ENCODE results near the gene TADA2B.
"Not testable (repeated sequence)": the region's sequence is repeated elsewhere in the genome, so short reads cannot be mapped to it uniquely, and the experiment has no call there.

Gene TADA2B

GRCh38 chr4:7076696-7077082 lies 33.5 kb downstream of the TADA2B start:
- no peak overlapping the region for H2BK120ac ChIP-seq (ENCODE audit: low read depth, low read length)
- H3K4me3 ChIP-seq (ENCODE audit: low read length), result no peak overlapping the region
- no peaks in the 10 kb centered on the region for H3K27me3 ChIP-seq (ENCODE audit: insufficient read depth, low read length, poor library complexity)
- no peak overlapping the region for H3K27ac ChIP-seq (ENCODE audit: low read depth, low read length)
- no peak overlapping the region for H3K4ac ChIP-seq (ENCODE audit: low read depth, low read length)
- H2BK5ac ChIP-seq (ENCODE audit: low read length), result no peak overlapping the region
- H3K9ac ChIP-seq (ENCODE audit: low read length), result no peak overlapping the region
- no peaks in the 10 kb centered on the region for H3K36me3 ChIP-seq (ENCODE audit: control insufficient read depth, insufficient read depth, low read length)
- H4K8ac ChIP-seq (ENCODE audit: low read depth, low read length), result no peak overlapping the region
- no peak overlapping the region for H2AK5ac ChIP-seq (ENCODE audit: low read length)
- H3K79me2 ChIP-seq (ENCODE audit: control insufficient read depth, insufficient read depth, low read length), result no peaks in the 10 kb centered on the region
- H3K79me1 ChIP-seq (ENCODE audit: low read length), result no peaks in the 10 kb centered on the region
- no peak overlapping the region for H4K5ac ChIP-seq (ENCODE audit: low read length)
- H3K23ac ChIP-seq (ENCODE audit: low read length), result no peak overlapping the region
- no peak overlapping the region for H3K4me2 ChIP-seq (ENCODE audit: low read length)
- no peak overlapping the region for H3K56ac ChIP-seq (ENCODE audit: low read length)
- DNase-seq, result no peak
- H3K18ac ChIP-seq (ENCODE audit: low read length), result no peak overlapping the region
- no CpG with 5 or more reads among the region's 6 CpGs for WGBS (ENCODE audit: extremely low coverage, insufficient coverage, low lambda C conversion rate)
- no peak overlapping the region for H2BK15ac ChIP-seq (replicated peaks; ENCODE audit: low read depth)
- H3K4me1 ChIP-seq (ENCODE audit: control insufficient read depth, low read depth, low read length), result no peaks in the 10 kb centered on the region

- no peak overlapping the region for H3K18ac ChIP-seq (ENCODE audit: low read length)
- H3K27me3 ChIP-seq (ENCODE audit: insufficient read depth, low read length, poor library complexity), result no peaks in the 10 kb centered on the region
- no peaks in the 10 kb centered on the region for H3K79me2 ChIP-seq (ENCODE audit: control insufficient read depth, insufficient read depth, low read length)
- no peak overlapping the region for H2BK15ac ChIP-seq (replicated peaks; ENCODE audit: low read depth)
- no peak overlapping the region for H4K5ac ChIP-seq (ENCODE audit: low read length)
- H3K4ac ChIP-seq (ENCODE audit: low read depth, low read length), result no peak overlapping the region
- H2BK120ac ChIP-seq (ENCODE audit: low read depth, low read length), result no peak overlapping the region
- no peak overlapping the region for H3K23ac ChIP-seq (ENCODE audit: low read length)
- H3K4me1 ChIP-seq (ENCODE audit: control insufficient read depth, low read depth, low read length), result no peaks in the 10 kb centered on the region
- no peak for DNase-seq
- WGBS (ENCODE audit: extremely low coverage, insufficient coverage, low lambda C conversion rate), result no CpG with 5 or more reads among the region's 12 CpGs
- no peak overlapping the region for H3K9ac ChIP-seq (ENCODE audit: low read length)
- H2BK5ac ChIP-seq (ENCODE audit: low read length), result no peak overlapping the region
- no peaks in the 10 kb centered on the region for H3K79me1 ChIP-seq (ENCODE audit: low read length)
- H2AK5ac ChIP-seq (ENCODE audit: low read length), result no peak overlapping the region
- H3K4me2 ChIP-seq (ENCODE audit: low read length), result no peak overlapping the region
- no peaks in the 10 kb centered on the region for H3K36me3 ChIP-seq (ENCODE audit: control insufficient read depth, insufficient read depth, low read length)
- no peak overlapping the region for H4K8ac ChIP-seq (ENCODE audit: low read depth, low read length)
- no peak overlapping the region for H3K56ac ChIP-seq (ENCODE audit: low read length)
- no peak overlapping the region for H3K4me3 ChIP-seq (ENCODE audit: low read length)
- no peak overlapping the region for H3K27ac ChIP-seq (ENCODE audit: low read depth, low read length)
Observed at GRCh38 chr4:7077371-7077770, 34.2 kb downstream of the TADA2B start.

DNA sequence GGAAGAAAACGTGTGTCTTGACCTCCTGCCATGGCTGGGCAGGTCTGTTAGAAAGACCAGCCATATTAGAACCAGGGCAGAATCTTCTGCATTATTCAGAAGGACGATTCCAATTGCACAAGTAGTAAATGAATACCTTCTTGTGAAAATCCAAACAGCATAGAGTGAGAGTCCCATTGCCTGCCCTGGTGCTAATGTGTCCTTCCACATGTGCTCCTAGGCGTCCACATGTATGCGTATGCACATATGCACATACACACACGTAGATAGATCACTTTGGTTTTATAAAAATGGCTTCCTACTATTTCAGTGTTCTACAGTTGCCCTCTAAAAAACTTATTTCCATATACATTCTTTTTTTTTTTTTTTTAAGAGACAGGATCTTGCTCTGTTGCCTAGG lies 34.9 kb downstream of the TADA2B start:
- no peak overlapping the region for H2BK15ac ChIP-seq (replicated peaks; ENCODE audit: low read depth)
- H3K4me2 ChIP-seq (ENCODE audit: low read length), result no peak overlapping the region
- no peak overlapping the region for H4K5ac ChIP-seq (ENCODE audit: low read length)
- no peaks in the 10 kb centered on the region for H3K79me2 ChIP-seq (ENCODE audit: control insufficient read depth, insufficient read depth, low read length)
- no peak overlapping the region for H2BK120ac ChIP-seq (ENCODE audit: low read depth, low read length)
- H3K56ac ChIP-seq (ENCODE audit: low read length), result no peak overlapping the region
- H4K8ac ChIP-seq (ENCODE audit: low read depth, low read length), result no peak overlapping the region
- H2AK5ac ChIP-seq (ENCODE audit: low read length), result no peak overlapping the region
- no peak overlapping the region for H3K4ac ChIP-seq (ENCODE audit: low read depth, low read length)
- H3K4me1 ChIP-seq (ENCODE audit: control insufficient read depth, low read depth, low read length), result no peaks in the 10 kb centered on the region
- DNase-seq, result no peak
- H3K18ac ChIP-seq (ENCODE audit: low read length), result no peak overlapping the region
- H3K4me3 ChIP-seq (ENCODE audit: low read length), result no peak overlapping the region
- whole genome bisulfite sequencing (ENCODE audit: extremely low coverage, insufficient coverage, low lambda C conversion rate), result no CpG with 5 or more reads among the region's 5 CpGs
- H3K9ac ChIP-seq (ENCODE audit: low read length), result no peak overlapping the region
- no peaks in the 10 kb centered on the region for H3K36me3 ChIP-seq (ENCODE audit: control insufficient read depth, insufficient read depth, low read length)
- no peak overlapping the region for H3K27ac ChIP-seq (ENCODE audit: low read depth, low read length)
- no peaks in the 10 kb centered on the region for H3K27me3 ChIP-seq (ENCODE audit: insufficient read depth, low read length, poor library complexity)
- H3K79me1 ChIP-seq (ENCODE audit: low read length), result no peaks in the 10 kb centered on the region
- no peak overlapping the region for H3K23ac ChIP-seq (ENCODE audit: low read length)
- H2BK5ac ChIP-seq (ENCODE audit: low read length), result no peak overlapping the region

GRCh38 chr4:7079483-7079882 lies 36.3 kb downstream of the TADA2B start:
- H3K4me1 ChIP-seq (ENCODE audit: control insufficient read depth, low read depth, low read length); H3K27me3 ChIP-seq (ENCODE audit: insufficient read depth, low read length, poor library complexity); DNase-seq; H3K79me1 ChIP-seq (ENCODE audit: low read length); H3K4ac ChIP-seq (ENCODE audit: low read depth, low read length); H3K23ac ChIP-seq (ENCODE audit: low read length); H3K18ac ChIP-seq (ENCODE audit: low read length); H3K9ac ChIP-seq (ENCODE audit: low read length); H4K5ac ChIP-seq (ENCODE audit: low read length); H2BK15ac ChIP-seq (replicated peaks; ENCODE audit: low read depth); H3K36me3 ChIP-seq (ENCODE audit: control insufficient read depth, insufficient read depth, low read length); H3K4me3 ChIP-seq (ENCODE audit: low read length); H2BK120ac ChIP-seq (ENCODE audit: low read depth, low read length); H3K56ac ChIP-seq (ENCODE audit: low read length); H3K27ac ChIP-seq (ENCODE audit: low read depth, low read length); H3K79me2 ChIP-seq (ENCODE audit: control insufficient read depth, insufficient read depth, low read length); H2AK5ac ChIP-seq (ENCODE audit: low read length); H2BK5ac ChIP-seq (ENCODE audit: low read length); H4K8ac ChIP-seq (ENCODE audit: low read depth, low read length); H3K4me2 ChIP-seq (ENCODE audit: low read length): not testable (repeated sequence)

DNA sequence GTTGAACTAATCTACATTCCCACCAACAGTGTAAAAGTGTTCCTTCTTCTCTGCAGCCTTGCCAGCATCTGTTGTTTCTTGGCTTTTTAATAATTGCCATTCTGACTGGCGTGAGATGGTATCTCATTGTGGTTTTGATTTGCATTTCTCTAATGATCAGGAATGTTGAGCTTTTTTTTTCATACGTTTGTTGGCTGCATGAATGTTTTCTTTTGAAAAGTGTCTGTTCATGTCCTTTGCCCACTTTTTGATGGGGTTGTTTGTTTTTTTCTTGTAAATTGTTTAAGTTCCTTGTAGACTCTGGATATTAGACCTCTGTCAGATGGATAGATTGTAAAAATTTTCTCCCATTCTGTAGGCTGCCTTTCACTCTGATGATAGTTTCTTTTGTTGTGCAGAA lies 36.7 kb downstream of the TADA2B start:
- not testable (repeated sequence) for H3K27me3 ChIP-seq (ENCODE audit: insufficient read depth, low read length, poor library complexity); H3K9ac ChIP-seq (ENCODE audit: low read length); H3K4me3 ChIP-seq (ENCODE audit: low read length); H3K36me3 ChIP-seq (ENCODE audit: control insufficient read depth, insufficient read depth, low read length); H2AK5ac ChIP-seq (ENCODE audit: low read length); H2BK120ac ChIP-seq (ENCODE audit: low read depth, low read length); H3K4me1 ChIP-seq (ENCODE audit: control insufficient read depth, low read depth, low read length); H4K5ac ChIP-seq (ENCODE audit: low read length); H2BK5ac ChIP-seq (ENCODE audit: low read length); H3K23ac ChIP-seq (ENCODE audit: low read length); H3K18ac ChIP-seq (ENCODE audit: low read length); H3K4me2 ChIP-seq (ENCODE audit: low read length); H3K79me2 ChIP-seq (ENCODE audit: control insufficient read depth, insufficient read depth, low read length); DNase-seq; H4K8ac ChIP-seq (ENCODE audit: low read depth, low read length); H3K79me1 ChIP-seq (ENCODE audit: low read length); H2BK15ac ChIP-seq (replicated peaks; ENCODE audit: low read depth); H3K56ac ChIP-seq (ENCODE audit: low read length); H3K4ac ChIP-seq (ENCODE audit: low read depth, low read length); H3K27ac ChIP-seq (ENCODE audit: low read depth, low read length)
- WGBS (ENCODE audit: extremely low coverage, insufficient coverage, low lambda C conversion rate), result no CpG with 5 or more reads among the region's 2 CpGs

DNA sequence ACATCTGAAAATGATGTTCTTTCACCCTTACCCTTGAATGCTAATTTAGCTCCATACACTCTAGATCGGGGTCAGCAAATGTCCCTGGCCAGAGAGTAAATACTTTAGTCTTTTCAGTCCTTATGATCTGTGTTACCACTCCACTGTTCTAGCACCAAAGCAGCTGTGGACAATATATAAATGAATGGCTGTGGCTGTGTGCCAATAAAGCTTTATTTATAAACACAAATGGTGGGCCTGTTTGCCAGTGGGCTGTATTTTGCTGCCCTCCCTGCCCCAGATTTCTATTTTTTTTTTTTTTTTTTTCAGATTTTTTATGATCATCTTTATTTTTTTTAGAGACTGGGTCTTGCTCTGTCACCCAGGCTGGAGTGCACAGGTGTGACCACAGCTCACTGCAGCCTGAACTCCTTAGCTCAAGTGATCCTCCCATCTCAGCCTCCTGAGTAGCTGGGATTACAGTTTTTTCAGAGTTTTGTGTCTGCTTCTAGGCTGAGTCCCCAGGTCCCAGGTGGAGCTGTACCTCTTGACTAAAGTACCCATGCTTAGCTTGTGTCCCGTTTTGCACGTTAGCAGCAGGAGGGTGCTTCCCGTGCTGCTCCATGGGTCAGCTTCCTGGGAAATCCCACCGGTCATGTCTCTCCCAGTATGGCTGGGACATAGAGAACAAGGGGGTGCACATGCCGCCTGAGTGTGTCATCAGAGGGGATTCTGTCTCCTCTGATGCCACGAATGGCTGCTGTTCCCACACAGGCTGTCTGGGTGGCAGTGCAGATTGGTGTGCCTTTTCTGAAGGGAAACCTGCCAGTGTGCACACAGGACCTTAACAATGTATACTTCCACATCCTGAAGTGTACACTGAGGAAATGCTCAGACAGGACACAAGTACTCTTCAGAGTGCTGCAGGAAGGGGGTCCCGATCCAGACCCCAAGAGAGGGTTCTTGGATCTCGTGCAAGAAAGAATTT lies 40.7 kb downstream of the TADA2B start:
- no peak overlapping the region for H3K27ac ChIP-seq (ENCODE audit: low read depth, low read length)
- no peak overlapping the region for H3K4me3 ChIP-seq (ENCODE audit: low read length)
- no peak overlapping the region for H3K56ac ChIP-seq (ENCODE audit: low read length)
- H3K4ac ChIP-seq (ENCODE audit: low read depth, low read length), result no peak overlapping the region
- H2BK5ac ChIP-seq (ENCODE audit: low read length), result no peak overlapping the region
- H4K8ac ChIP-seq (ENCODE audit: low read depth, low read length), result no peak overlapping the region
- no peak overlapping the region for H3K18ac ChIP-seq (ENCODE audit: low read length)
- no peak overlapping the region for H3K4me2 ChIP-seq (ENCODE audit: low read length)
- no peak overlapping the region for H2BK120ac ChIP-seq (ENCODE audit: low read depth, low read length)
- no peaks in the 10 kb centered on the region for H3K79me1 ChIP-seq (ENCODE audit: low read length)
- no peaks in the 10 kb centered on the region for H3K4me1 ChIP-seq (ENCODE audit: control insufficient read depth, low read depth, low read length)
- H3K23ac ChIP-seq (ENCODE audit: low read length), result no peak overlapping the region
- H2BK15ac ChIP-seq (replicated peaks; ENCODE audit: low read depth), result no peak overlapping the region
- no peak overlapping the region for H3K9ac ChIP-seq (ENCODE audit: low read length)
- H3K27me3 ChIP-seq (ENCODE audit: insufficient read depth, low read length, poor library complexity), result no peaks in the 10 kb centered on the region
- no peak overlapping the region for H2AK5ac ChIP-seq (ENCODE audit: low read length)
- H4K5ac ChIP-seq (ENCODE audit: low read length), result no peak overlapping the region
- H3K79me2 ChIP-seq (ENCODE audit: control insufficient read depth, insufficient read depth, low read length), result no peaks in the 10 kb centered on the region
- WGBS (ENCODE audit: extremely low coverage, insufficient coverage, low lambda C conversion rate), result no CpG with 5 or more reads among the region's 9 CpGs
- no peaks in the 10 kb centered on the region for H3K36me3 ChIP-seq (ENCODE audit: control insufficient read depth, insufficient read depth, low read length)
- DNase-seq, result no peak
